Activated CD8-positive, alpha-beta memory T cell treated with anti-CD3 and anti-CD28 coated beads for 4 hours (primary cell): Measurements from ENCODE around the gene EIF3M.

ENCODE experiments used
- DNase-seq, 2 donors: peaks; one replicate each; pipeline ENCODE4 v3.0.0-alpha.2; 2020; ENCODE audit warnings: low read depth in 2 of 2

Gene EIF3M

DNA sequence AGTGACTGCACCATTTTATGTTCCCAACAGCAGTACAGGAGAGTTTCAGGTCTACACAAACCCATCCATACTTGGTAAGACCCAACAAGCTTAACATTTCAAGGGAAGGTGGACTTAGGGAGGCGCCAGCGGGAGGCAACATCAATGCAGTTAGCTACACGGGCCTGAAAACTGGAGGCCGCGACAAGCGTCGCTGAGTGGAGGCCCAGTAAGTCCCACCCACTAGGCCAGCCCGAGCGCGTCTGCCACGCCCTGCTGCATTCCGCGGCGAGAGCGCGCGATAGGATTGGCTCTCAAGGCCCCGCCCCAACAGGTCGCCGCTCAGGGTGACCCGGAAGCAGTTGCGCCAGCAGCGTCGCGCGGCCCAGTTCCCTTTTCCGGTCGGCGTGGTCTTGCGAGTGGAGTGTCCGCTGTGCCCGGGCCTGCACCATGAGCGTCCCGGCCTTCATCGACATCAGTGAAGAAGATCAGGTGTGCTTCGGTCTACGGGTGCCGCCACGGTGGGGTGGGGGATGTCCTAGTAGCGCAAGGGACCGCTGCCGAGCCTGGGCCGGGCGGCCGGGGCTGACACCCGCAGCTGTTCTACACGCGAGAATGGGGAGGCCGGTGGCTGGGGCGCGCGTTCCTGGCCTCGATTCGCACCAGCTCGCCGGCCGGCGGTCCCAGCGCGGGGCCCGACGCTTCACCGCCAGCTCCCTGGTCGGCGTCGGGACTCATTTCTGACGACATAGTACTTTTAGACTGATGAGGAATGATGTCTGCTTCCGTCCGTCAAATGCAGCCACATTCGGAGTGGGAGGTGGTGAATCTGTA lies at the start of gene EIF3M:
Gene EIF3M (plus strand): TSS at position 373 of the 813 bp plus-strand sequence. CDS start 57 bp downstream, at position 430.
- peak; percentile 92 to 93 for DNase-seq

DNA sequence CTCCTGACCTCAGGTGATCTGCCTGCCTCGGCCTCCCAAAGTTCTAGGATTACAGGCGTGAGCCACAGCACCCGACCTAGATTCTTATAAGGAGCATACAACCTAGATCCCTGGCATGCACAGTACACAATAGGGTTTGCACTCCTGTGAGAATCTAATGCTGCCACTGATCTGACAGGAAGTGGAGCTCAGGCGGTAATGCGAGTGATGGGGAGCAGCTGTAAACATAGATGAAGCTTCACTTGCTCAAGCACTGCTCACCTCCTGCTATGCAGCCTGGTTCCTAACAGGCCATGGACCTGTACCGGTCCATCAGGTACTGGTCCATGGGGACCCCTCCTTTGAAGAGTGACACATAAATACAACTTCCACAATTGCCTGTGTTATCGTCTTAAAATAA lies 44.8 kb upstream of the EIF3M start:
- no peak for DNase-seq

DNA sequence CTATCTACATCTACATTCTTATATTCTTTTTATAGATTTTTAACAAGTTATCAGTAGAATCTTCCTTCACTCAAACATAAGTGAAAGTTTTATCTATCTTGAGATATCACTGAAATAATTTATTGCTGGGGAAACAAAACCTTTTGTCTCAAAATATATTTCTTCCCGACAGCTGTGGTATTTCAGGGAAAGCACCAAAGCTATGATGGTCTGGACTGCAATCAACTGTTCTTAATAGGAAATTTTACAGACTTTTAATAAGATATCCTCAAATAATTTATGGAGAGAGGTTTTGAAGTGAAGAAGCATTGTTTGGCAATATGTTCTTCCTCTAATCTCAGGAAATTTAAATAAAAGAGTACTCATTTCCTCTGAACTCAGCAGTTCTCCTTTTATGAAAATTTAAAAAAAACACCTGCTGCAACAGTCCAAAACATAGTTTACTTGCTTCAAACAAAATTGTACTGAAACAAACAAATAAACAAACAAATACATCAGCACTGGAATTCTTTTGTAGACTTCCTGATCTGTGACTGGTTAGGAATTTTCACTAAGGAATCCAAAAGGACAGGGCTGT lies 33.9 kb upstream of the EIF3M start:
- no peak for DNase-seq

DNA sequence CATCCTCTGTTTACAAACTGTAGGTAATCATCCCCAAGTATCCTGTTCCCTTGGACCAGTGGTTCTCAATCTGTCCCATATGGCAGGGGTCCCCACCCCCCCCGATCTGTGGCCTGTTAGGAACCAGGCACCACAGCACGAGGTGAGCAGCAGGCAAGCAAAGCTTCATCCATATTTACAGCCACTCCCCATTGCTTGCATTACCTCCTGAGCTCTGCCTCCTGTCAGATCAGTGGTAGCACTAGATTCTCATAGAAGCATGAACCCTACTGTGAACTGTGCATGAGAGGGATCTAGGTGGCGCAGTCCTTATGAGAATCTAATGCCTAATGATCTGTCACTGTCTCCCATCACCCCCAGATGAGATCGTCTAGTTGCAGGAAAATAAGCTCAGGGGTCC lies 33.4 kb upstream of the EIF3M start:
- no peak for DNase-seq

DNA sequence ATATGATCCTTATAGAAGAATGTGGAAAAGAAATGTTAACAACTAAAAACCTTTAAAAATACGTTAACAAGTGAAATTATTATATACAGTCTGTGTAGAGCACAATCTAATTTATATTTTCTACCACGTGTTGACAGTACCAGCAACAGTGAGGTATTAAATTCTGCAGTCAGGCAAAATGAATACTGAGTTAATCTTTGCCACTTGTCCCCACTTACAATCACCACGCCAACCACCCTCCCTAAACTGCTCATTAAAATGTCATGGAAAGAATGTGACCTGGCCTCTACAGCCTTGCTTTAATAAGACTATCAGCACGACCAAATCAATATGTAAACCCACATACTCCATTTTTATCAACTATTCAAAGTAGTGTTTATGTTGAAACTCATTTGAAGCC lies 28.5 kb upstream of the EIF3M start:
- no peak for DNase-seq

DNA sequence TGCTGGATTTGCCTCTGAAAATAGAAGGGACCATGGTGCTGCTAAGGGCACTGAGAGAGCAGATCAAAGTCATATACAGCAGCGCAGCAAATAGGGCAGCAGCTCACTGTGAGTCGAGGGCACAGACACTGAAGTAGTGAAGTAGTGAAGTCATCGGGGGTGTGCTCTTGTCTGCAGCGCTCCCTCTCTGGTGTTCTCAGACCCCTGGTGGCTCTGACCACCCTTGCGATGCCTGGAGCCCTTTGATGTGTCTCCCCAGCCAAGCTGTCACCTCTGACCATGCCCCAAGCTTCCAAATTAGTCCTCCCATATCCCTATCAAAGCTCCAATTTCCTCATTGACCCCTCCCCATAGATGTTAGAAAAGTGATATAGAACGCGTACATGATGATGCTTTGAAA lies 27.7 kb upstream of the EIF3M start:
- DNase-seq = no peak

DNA sequence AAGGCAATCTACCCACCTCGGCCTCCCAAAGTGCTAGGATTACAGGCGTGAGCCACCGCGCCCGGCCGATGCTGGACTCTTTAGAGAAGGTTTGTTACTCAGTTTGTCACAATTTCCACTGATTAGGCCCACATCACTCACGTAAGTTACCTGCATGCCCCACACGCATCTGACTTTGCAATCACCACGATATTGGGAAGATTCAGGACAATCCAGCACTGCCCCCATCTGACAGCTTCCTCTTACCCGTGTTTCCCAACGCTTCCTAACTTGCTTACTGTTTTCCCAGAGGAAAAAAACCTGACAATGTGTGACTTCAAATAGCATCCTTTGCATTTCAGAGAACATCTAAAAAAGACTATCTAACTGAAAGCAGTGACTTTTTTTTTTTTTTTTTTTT lies 21.8 kb upstream of the EIF3M start:
- DNase-seq = no peak

DNA sequence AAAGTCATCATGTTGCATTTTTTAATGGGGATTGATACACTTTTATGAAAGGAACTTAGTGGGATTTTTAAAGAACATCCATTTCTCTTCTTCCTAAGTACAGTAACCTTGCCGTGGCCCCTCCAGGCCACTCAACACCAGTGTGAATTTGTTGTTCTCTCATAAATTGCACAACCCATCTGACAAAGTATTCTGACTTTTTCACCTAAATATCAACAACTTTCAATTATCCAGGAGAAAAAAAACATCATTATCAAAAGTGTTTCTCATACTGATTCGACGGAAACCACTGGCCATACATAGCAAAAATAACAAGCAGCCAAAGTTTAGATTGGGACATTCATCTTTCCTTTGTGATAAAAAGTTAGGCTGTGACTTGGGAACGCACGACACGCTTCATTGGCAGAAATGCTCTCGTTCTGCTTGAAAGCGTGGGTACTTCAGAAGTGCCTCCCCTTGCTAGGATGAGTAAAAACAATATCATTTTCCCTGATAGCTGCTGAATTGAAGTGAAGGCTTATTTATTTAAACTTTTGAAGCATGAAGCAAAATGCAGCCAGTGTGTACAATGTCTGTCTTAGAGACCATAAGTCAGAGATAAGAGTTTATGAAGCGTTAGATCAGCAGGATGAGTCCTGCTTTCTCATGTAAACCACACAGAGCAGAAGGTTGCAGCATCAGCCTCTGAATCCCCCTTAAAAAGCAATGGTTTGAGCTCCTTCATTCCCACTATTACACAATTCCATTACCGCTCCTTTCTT lies 20.6 kb upstream of the EIF3M start:
- DNase-seq = no peak

DNA sequence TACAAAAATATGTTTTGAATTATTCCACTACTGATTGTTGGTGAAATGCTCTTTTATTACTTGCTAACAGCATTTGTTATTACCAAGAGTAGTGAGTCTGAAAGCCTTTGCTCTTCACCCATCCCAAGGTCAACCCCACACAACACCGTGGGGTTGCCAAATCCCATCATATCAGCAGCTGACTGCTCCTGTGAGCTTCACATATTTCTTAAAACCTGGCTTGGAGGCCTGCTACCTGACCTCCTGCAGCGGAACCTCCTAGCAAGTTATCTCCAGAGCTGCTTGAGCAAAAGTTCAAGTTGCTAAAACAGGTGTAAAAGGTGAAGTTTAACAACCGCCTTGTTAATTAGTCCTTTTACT lies 20.1 kb upstream of the EIF3M start:
- no peak for DNase-seq

DNA sequence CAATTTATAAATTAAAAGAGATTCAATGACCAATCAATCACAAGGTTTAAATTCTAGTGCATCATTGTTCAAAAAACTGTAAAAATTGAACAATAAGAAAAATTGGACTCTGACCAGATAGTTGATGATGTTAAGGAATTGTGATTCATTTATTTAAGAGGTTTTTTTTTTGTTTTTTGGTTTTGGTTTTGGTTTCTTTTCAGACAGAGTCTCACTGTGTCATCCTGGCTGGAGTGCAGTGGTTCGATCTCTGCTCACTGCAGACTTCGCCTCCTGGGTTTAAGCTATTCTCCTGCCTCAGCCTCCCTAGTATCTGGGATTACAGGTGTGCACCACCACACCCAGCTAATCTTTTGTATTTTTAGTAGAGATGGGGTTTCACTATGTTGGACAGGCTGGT lies 17.1 kb upstream of the EIF3M start:
- no peak for DNase-seq

DNA sequence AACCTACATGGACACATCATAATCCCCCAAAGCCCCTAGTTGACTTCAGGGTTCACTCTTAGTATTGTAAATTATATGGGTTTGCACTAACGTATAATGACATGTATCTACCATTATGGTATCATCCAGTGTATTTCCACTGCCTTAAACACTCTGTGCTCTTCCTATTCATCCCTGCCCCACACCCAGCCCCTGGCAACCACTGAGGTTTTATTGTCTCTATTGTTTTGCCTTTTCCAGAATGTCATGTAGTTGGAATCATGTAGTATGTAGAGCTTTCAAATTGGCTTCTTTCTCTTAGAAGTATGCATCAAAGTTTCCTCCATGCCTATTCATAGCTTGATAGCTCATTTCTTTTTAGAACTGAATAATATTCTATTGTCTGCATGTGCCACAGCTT lies 16.5 kb upstream of the EIF3M start:
- no peak for DNase-seq

DNA sequence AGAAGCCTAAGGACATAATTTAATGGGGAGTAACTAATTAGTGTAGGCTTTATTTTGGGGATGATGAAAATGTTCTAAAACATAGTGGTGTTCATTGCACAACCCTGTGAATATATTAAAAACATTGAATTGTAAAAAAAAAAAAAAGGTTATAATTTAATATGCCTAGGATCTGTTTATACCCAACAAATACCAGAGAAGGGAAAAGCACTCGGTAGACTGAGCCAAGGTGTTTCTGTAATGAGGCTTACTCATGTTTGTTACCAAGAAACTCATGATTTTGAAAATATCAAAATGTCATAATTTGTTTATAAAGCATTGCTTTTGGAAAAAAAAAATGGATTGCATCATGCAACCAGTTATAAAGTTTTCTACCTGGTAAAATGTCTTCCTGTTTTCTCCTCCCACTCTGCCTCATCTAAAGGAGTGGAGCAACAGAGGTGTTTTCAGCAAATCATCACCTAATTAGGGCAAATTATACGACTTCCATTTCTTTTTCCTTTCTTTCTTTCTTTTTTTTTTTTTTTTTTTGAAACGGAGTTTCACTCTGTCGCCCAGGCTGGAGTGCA lies 14.2 kb upstream of the EIF3M start:
- DNase-seq = no peak

DNA sequence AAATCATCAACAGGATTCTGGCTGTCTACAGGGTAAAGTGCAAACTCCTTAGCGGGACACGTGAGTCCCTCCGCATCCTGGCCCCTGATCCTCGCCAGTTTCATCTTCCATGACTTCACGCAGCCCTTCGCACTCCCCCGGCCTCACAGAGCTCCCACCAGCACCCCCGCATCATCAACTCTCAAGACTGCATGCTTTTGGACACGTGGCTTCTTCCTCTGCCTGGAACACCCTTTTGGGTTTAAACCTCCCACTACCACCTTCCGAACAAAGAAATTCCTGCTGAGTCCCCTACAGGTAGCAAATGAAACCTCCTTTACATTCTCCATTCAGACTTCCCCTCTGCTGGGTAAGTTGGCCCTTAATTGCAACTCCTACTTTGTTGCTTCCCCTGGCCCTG lies 12.6 kb upstream of the EIF3M start:
- DNase-seq = no peak

DNA sequence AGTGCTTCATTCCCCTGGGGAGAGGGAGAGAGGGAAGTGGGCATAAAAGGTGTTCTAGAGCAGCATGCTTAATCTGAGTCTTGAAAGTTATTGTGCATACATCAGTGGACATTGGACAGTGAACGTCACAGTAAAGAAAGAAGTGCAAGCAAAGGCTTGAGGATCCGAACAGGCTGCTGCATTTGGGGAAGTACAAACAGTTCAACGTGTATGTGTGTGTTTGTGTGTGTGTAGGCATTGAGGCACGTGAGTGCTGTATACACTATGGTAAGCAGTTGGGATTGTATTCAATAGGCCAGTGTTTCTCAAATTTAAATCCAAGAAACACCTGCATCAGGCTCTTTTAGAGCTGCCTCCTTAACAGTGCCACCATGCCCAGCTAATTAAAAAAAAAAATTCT lies 10.4 kb upstream of the EIF3M start:
- DNase-seq = no peak

DNA sequence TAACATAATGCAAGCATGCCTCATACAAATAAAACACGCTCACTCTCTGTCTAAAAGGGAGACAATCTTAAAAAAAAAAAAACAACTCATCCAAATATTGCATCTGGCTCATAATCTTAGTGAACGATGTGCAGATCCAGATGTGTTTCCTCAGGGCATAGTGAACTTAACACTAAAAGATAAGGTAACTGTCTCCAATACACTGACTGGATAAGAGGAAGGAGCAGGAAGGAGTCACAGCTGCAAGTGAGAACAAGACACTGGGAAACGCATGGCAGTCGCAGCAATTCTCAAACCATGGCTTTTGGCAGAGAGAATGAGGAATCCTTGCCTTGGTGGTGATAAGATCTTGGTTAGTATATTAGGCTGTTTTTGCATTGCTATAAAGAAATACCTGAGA lies 9.2 kb upstream of the EIF3M start:
- no peak for DNase-seq

DNA sequence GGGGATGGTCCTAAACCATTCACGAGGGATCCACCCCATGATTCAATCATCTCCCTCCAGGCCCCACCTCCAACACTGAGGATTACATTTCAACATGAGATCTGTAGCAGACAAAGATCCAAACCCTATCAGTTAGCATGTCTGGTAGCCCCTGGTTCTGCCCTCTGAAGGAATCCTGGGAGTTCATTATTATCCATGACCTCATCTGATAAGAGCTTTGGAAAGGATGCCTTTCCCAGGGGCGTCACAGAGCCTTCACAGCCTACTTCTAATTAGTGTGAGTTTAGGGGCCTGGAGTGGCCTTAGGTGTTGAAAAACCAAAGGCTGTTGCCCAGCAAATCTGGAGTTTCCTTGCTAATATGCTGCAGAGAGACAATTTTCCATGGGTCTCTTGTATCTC lies 8.6 kb upstream of the EIF3M start:
- DNase-seq = no peak

DNA sequence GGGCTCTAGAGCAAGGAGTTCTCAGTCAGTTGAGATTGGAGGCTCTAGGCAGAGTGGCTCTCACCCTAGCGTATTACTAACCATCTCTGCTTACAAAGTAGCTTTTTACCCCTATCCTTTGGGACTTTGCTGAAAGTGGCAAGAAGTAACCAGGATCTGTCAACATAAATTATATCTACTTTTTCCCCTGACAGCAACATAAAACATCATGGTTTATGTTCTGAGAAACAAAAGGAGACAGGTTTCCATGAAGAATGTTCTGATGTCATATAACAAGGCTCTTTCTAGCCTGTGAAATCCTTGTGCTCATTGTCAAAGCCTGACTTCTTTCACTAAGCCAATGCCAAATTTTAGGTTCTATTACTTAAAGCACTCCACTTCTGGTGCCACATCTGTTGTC lies 7.2 kb upstream of the EIF3M start:
- no peak for DNase-seq

DNA sequence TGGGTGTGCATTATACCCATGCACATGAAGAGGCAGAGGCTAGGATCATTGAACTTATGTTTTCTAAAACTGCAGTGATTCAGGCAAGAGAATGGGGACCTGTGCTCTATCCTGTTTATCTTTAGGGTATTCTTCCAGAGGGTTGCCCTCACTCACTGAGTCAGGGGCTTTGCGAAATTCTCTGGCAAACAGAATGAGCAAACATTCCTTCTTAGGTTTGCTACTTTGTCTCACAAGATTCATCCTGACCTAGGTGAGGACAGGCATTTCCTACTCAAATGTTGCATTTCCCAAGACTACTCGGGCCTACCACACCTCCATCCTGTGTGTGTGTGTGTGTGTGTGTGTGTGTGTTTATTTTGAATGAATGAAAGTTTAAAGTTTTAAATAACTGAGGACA lies 2.7 kb upstream of the EIF3M start:
- DNase-seq = no peak

DNA sequence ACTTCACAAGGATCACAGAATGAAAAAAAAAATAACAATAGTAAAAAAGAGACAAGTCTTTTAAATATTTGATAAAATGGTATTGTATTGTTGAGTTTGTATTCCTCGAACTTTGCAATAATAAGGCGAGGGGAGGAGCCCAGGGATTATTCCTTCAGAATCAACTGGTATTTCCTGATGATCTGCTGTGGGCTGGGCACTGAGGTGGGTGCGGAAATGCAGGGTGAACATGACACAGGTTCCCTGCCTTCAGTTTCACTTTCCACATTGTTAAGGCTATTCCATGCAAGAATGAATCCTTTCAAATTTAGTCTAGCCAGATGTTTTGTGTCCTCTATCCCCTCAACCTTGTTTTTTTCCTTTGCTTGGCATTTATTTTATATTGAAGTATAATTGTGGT lies 2.1 kb upstream of the EIF3M start:
- DNase-seq = no peak

DNA sequence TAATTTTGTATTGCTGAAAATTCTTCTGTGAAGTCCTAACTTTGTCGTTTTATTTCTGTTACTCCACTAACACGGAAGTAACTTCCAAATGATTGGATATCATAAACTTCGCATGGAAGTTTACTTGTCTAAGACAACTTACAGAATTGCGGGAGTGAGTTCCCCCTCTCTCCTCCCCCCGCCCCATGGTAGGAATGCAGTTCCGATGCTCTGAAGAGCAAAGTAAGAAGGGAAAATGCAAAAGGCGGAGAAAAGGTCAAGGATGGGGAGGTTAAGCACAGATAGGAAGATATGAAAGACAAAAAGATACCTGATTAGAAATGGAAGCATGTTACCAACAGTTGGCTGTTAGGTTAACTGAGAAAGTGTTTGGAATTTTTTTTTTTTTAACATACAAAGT lies 1.3 kb downstream of the EIF3M start:
- DNase-seq = no peak

DNA sequence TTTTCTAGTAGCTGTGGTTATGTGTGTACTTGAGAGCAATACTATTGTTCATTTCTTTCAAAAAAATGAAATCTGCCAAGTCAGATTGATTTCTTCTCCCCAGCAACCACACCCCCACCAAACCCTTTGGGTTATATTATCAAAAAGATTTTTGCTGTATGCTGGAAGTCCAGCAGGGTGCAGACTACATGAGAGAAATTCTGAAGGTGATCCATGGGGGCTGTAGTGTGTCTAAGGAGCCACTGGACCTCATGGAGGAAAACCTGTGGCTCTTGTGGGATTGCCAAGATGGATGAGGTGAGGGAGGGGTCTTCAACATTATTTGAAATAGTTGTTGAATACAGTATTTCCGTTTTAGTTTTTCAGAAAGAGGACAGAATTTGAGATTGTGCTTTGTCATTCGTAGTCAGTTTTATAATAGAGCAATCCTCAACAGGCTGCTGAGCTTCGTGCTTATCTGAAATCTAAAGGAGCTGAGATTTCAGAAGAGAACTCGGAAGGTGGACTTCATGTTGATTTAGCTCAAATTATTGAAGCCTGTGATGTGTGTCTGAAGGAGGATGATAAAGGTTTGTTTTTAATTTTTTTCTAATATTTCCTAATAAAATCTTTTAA lies 3.1 kb downstream of the EIF3M start:
- no peak for DNase-seq

DNA sequence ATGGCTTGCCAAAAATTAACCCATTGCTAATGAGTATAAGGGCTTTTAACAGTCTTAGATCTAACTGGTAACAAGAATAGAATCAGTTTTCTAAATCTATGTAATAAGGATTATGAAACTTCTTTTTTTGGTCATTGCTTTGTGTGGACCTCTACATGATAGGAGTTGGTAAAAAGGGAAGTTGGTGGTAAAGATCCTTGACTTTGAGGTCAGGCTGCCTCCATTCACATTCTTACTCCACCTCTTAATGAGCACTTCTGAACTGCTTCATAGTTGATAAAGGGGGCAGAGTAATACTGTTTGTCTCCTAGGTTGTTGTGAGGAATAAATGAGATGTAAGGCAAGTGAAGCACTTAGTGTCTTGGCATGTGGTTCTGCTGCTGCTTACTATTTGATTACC lies 10.6 kb downstream of the EIF3M start:
- DNase-seq = no peak
